Neuronal stem cell (in vitro differentiated cells): ENCODE results near the gene TSPAN13.

Experiments used
- DNase-seq: peaks from one replicate; pipeline ENCODE4 v3.0.0-alpha.2; 2013; ENCODE audit warnings: low spot score
- H2AFZ ChIP-seq: one replicate; pipeline ENCODE4 v1.6.1; 2013; ENCODE audit warnings: mild to moderate bottlenecking, low read length, inconsistent platforms
- H2AK5ac ChIP-seq: 2 replicates; pipeline ENCODE4 v1.6.1; 2013; ENCODE audit warnings: low read depth, mild to moderate bottlenecking, inconsistent platforms, low read length, moderate library complexity, mixed read lengths
- H2BK120ac ChIP-seq: 2 replicates; pipeline ENCODE4 v1.6.1; 2013; ENCODE audit warnings: low read depth, mild to moderate bottlenecking, inconsistent platforms, low read length, moderate library complexity, mixed read lengths
- H2BK12ac ChIP-seq: one replicate; pipeline ENCODE4 v1.6.1; 2013; ENCODE audit warnings: low read length, inconsistent platforms
- H2BK15ac ChIP-seq: 2 replicates; pipeline ENCODE4 v1.6.1; 2013; ENCODE audit warnings: mild to moderate bottlenecking, low read length, inconsistent platforms, mixed read lengths
- H2BK5ac ChIP-seq: one replicate; pipeline ENCODE4 v1.6.1; 2013; ENCODE audit warnings: inconsistent platforms, mild to moderate bottlenecking, low read length, moderate library complexity
- H3K14ac ChIP-seq: one replicate; pipeline ENCODE4 v1.6.1; 2013; ENCODE audit warnings: low read length, inconsistent platforms
- H3K18ac ChIP-seq: 2 replicates; pipeline ENCODE4 v1.6.1; 2013; ENCODE audit warnings: low read length, inconsistent platforms
- H3K23ac ChIP-seq: 2 replicates; pipeline ENCODE4 v1.6.1; 2013; ENCODE audit warnings: low read depth, mild to moderate bottlenecking, mixed read lengths, low read length, inconsistent platforms; ENCODE audit not compliant: poor library complexity
- H3K27ac ChIP-seq: replicated peaks from 3 replicates; pipeline ENCODE4 v1.5.1; 2013; ENCODE audit warnings: low read length, inconsistent platforms
- H3K27me3 ChIP-seq, 3 experiments: 2 replicates each; pipeline ENCODE4 v1.6.1; 2013; ENCODE audit warnings: low read length in 3 of 3, mild to moderate bottlenecking in 2 of 3, inconsistent platforms in 1 of 3, low read depth in 1 of 3, mixed read lengths in 1 of 3, moderate library complexity in 1 of 3; ENCODE audit not compliant: control insufficient read depth in 3 of 3, insufficient read depth in 3 of 3
- H3K36me3 ChIP-seq, 2 donors: replicated peaks in 1 of 2; 2 replicates each; pipeline ENCODE4 v1.6.1; 2013; ENCODE audit warnings: low read length in 2 of 2; ENCODE audit not compliant: control insufficient read depth in 2 of 2, insufficient read depth in 2 of 2
- H3K4ac ChIP-seq: 2 replicates; pipeline ENCODE4 v1.6.1; 2013; ENCODE audit warnings: inconsistent platforms, mild to moderate bottlenecking, low read length, moderate library complexity
- H3K4me1 ChIP-seq, 2 donors: 1 replicate in 1 of 2; 2 replicates in 1 of 2; pipeline ENCODE4 v1.6.1; 2013; ENCODE audit warnings: low read length in 2 of 2, low read depth in 1 of 2; ENCODE audit not compliant: control insufficient read depth in 2 of 2, insufficient read depth in 1 of 2
- H3K4me2 ChIP-seq: one replicate; pipeline ENCODE4 v1.6.1; 2013; ENCODE audit warnings: mild to moderate bottlenecking, low read length, inconsistent platforms; ENCODE audit not compliant: insufficient read depth, poor library complexity, severe bottlenecking
- H3K4me3 ChIP-seq, 2 donors: 2 replicates each; pipeline ENCODE4 v1.5.1; 2013; ENCODE audit warnings: low read length in 2 of 2, mild to moderate bottlenecking in 2 of 2, inconsistent platforms in 1 of 2, moderate library complexity in 1 of 2
- H3K79me1 ChIP-seq: one replicate; pipeline ENCODE4 v1.6.1; 2013; ENCODE audit warnings: low read depth, mild to moderate bottlenecking, inconsistent platforms, low read length, moderate library complexity
- H3K9ac ChIP-seq: one replicate; pipeline ENCODE4 v1.6.1; 2013; ENCODE audit warnings: mild to moderate bottlenecking, low read depth, low read length, inconsistent platforms; ENCODE audit not compliant: poor library complexity
- H3K9me3 ChIP-seq, 2 donors: replicated peaks in 1 of 2; 2 replicates each; pipeline versions ENCODE3 to v1.6.1; 2013; ENCODE audit warnings: low read length in 2 of 2, mild to moderate bottlenecking in 2 of 2, inconsistent platforms in 1 of 2, low read depth in 1 of 2, mixed read lengths in 1 of 2, moderate library complexity in 1 of 2; ENCODE audit not compliant: control insufficient read depth in 2 of 2, insufficient read depth in 1 of 2
- H4K8ac ChIP-seq: one replicate; pipeline ENCODE4 v1.6.1; 2013; ENCODE audit warnings: low read depth, mild to moderate bottlenecking, inconsistent platforms, low read length, moderate library complexity
- H4K91ac ChIP-seq: one replicate; pipeline ENCODE4 v1.6.1; 2013; ENCODE audit warnings: low read length, low read depth, mild to moderate bottlenecking, inconsistent platforms; ENCODE audit not compliant: poor library complexity
- WGBS, 2 donors: extraction: QIAGEN DNeasy Blood & Tissue Kit; methylation state at CpG; one replicate each; pipeline ENCODE4 v1.1.7; 2013; ENCODE audit warnings: missing lambda C conversion rate in 2 of 2, mixed read lengths in 1 of 2; ENCODE audit not compliant: insufficient read length in 2 of 2, insufficient replicate concordance in 1 of 2; ENCODE audit errors: extremely low coverage in 2 of 2; 5-methylcytosine and 5-hydroxymethylcytosine counted together

TSPAN13 gene

DNA sequence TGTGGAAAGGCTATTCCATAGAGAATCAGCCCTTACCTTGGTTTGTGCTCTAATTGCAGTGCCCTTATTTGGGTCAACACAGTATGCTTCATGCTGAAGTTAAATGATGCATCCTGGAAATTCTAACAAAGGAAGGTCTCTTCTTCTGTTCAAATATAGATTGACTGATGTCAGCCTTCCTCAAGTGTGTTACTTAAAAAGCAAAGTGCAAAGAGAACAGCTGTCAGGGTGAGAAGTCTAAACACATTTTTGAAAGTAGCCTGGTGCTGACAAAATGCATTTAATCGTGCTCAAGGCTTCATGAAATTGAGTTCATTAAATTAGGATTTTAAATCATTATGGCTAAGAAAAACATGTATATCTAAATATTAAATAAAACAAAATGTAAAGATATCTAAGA lies 31.8 kb downstream of the TSPAN13 start:
- Histone ChIP-seq H3K79me1 (no peaks in the 10 kb centered on the region), H2BK15ac (no peak overlapping the region), H3K9me3 (no peaks in the 10 kb centered on the region), H2BK120ac (no peak overlapping the region), H3K18ac (no peak overlapping the region), H3K4me2 (no peak overlapping the region), H3K4me1 (no peaks in the 10 kb centered on the region), H3K4me3 (no peak overlapping the region), H4K8ac (no peak overlapping the region), H2AK5ac (no peak overlapping the region), H3K23ac (no peak overlapping the region), H4K91ac (no peak overlapping the region), H3K14ac (no peak overlapping the region), H3K4ac (no peak overlapping the region), H3K27me3 (peaks cover 0 to 2% (median 0%) of the 10 kb centered on the region in 3 experiments), H3K9ac (no peak overlapping the region), H3K27ac (no peak overlapping the region), H2BK12ac (no peak overlapping the region), H2AFZ (no peak overlapping the region), H3K36me3 (peaks cover 0 to 32% of the 10 kb centered on the region in 2 donors), H2BK5ac (no peak overlapping the region)
- WGBS, 2 donors = no CpG with 5 or more reads among the region's 1 CpG
- no peak for DNase-seq

- Histone ChIP-seq H3K4me2 (no peak overlapping the region), H3K4me3 (no peak overlapping the region), H4K8ac (no peak overlapping the region), H3K14ac (no peak overlapping the region), H3K36me3 (peaks cover 0 to 32% of the 10 kb centered on the region in 2 donors), H3K23ac (no peak overlapping the region), H3K27ac (no peak overlapping the region), H2BK120ac (no peak overlapping the region), H2AK5ac (no peak overlapping the region), H3K18ac (no peak overlapping the region), H3K27me3 (peaks cover 0 to 2% (median 0%) of the 10 kb centered on the region in 3 experiments), H3K9me3 (no peaks in the 10 kb centered on the region), H3K4ac (no peak overlapping the region), H2BK12ac (no peak overlapping the region), H2BK15ac (no peak overlapping the region), H2BK5ac (no peak overlapping the region), H3K4me1 (no peaks in the 10 kb centered on the region), H3K9ac (no peak overlapping the region), H4K91ac (no peak overlapping the region), H2AFZ (no peak overlapping the region), H3K79me1 (no peaks in the 10 kb centered on the region)
- no peak for DNase-seq
- WGBS, 2 donors = no CpG with 5 or more reads among the region's 2 CpGs
These were observed 32.3 kb downstream of the TSPAN13 start for GRCh38 chr7:16785846-16786245.

- Histone ChIP-seq H4K91ac (no peak overlapping the region), H3K14ac (no peak overlapping the region), H2BK15ac (no peak overlapping the region), H2BK120ac (no peak overlapping the region), H3K4me3 (no peak overlapping the region), H3K4ac (no peak overlapping the region), H3K36me3 (peaks cover 0 to 31% of the 10 kb centered on the region in 2 donors), H2BK5ac (no peak overlapping the region), H3K4me1 (no peaks in the 10 kb centered on the region), H2AFZ (no peak overlapping the region), H3K27me3 (peaks cover 0 to 2% (median 0%) of the 10 kb centered on the region in 3 experiments), H3K18ac (no peak overlapping the region), H3K27ac (no peak overlapping the region), H3K23ac (no peak overlapping the region), H3K9ac (no peak overlapping the region), H3K9me3 (no peaks in the 10 kb centered on the region), H2AK5ac (no peak overlapping the region), H3K4me2 (no peak overlapping the region), H3K79me1 (no peaks in the 10 kb centered on the region), H4K8ac (no peak overlapping the region), H2BK12ac (no peak overlapping the region)
- no peak for DNase-seq
- WGBS, 2 donors = no CpG with 5 or more reads among the region's 4 CpGs
These were observed 32.7 kb downstream of the TSPAN13 start for GRCh38 chr7:16786257-16786656.

DNA sequence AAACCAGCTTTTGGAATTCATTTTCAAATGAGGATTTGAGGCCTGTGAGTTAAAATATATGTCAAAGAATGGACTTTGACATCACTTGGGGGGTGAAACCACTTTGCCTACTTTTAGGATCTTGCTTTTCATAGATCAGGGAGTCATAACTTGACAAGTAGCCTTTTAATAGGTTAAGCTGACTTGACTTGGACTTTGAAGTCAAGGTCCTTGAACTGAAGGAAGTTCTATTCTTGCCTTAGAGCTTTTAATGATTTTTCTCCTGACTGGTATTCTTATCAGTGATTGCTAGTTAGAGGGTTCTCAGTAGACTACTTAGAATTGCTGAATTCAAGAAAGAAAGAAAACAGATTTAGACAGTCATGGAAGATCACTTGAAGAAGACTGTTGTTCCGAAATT lies 33.6 kb downstream of the TSPAN13 start:
- Histone ChIP-seq H2BK15ac (no peak overlapping the region), H3K4me2 (no peak overlapping the region), H3K9ac (no peak overlapping the region), H3K14ac (no peak overlapping the region), H3K27ac (no peak overlapping the region), H3K27me3 (peaks cover 0 to 2% (median 0%) of the 10 kb centered on the region in 3 experiments), H3K4me3 (no peak overlapping the region), H3K36me3 (peaks cover 0 to 23% of the 10 kb centered on the region in 2 donors), H2BK12ac (no peak overlapping the region), H3K9me3 (no peaks in the 10 kb centered on the region), H4K8ac (no peak overlapping the region), H2AFZ (no peak overlapping the region), H3K4me1 (no peaks in the 10 kb centered on the region), H3K18ac (no peak overlapping the region), H3K79me1 (no peaks in the 10 kb centered on the region), H2BK5ac (no peak overlapping the region), H3K23ac (no peak overlapping the region), H2BK120ac (no peak overlapping the region), H4K91ac (no peak overlapping the region), H2AK5ac (no peak overlapping the region), H3K4ac (no peak overlapping the region)
- WGBS, 2 donors = no CpG with 5 or more reads among the region's 1 CpG
- no peak for DNase-seq
